ENCODE results near the gene KCTD17.
A peak's percentile ranks its signal among the peaks of the same experiment; 100 is the strongest.

The KCTD17 gene

DNA sequence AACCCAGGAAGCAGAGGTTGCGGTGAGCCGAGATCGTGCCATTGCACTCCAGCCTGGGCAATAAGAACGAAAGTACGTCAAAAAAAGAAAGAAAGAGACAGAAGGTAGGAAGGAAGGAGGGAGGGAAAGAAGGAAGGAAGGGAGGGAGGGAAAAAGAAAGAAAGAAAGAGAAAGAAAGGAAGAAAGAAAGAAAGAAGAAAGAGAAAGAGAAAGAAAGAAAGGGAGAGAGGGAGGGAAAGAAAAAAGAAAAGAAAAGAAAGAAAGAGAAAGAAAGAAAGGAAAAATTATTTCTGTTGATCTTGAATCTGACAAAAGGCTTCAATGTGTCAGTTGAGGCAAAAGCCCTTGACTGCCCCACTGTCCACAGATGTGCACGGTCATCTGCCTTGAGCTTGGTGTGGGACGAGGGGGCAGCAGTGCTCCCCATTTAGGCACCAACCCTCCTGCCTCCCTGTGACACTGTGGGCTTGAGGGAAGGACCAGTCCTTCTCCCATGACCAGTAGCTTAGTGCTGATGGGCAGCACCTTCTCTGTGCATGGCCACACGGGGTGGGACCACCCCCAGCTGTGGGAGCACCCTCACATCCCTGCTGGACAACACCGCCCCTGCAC, 24.4 kb downstream of the KCTD17 start:
- no peak overlapping the region for H3K27ac ChIP-seq
- no peak for TF ChIP-seq ZFX (IDR thresholded peaks at IDR 0.05; ENCODE audit: borderline replicate concordance)
- TF ChIP-seq, protein P1, sequence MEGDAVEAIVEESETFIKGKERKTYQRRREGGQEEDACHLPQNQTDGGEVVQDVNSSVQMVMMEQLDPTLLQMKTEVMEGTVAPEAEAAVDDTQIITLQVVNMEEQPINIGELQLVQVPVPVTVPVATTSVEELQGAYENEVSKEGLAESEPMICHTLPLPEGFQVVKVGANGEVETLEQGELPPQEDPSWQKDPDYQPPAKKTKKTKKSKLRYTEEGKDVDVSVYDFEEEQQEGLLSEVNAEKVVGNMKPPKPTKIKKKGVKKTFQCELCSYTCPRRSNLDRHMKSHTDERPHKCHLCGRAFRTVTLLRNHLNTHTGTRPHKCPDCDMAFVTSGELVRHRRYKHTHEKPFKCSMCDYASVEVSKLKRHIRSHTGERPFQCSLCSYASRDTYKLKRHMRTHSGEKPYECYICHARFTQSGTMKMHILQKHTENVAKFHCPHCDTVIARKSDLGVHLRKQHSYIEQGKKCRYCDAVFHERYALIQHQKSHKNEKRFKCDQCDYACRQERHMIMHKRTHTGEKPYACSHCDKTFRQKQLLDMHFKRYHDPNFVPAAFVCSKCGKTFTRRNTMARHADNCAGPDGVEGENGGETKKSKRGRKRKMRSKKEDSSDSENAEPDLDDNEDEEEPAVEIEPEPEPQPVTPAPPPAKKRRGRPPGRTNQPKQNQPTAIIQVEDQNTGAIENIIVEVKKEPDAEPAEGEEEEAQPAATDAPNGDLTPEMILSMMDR (IDR thresholded peaks at IDR 0.05) = no peak

DNA sequence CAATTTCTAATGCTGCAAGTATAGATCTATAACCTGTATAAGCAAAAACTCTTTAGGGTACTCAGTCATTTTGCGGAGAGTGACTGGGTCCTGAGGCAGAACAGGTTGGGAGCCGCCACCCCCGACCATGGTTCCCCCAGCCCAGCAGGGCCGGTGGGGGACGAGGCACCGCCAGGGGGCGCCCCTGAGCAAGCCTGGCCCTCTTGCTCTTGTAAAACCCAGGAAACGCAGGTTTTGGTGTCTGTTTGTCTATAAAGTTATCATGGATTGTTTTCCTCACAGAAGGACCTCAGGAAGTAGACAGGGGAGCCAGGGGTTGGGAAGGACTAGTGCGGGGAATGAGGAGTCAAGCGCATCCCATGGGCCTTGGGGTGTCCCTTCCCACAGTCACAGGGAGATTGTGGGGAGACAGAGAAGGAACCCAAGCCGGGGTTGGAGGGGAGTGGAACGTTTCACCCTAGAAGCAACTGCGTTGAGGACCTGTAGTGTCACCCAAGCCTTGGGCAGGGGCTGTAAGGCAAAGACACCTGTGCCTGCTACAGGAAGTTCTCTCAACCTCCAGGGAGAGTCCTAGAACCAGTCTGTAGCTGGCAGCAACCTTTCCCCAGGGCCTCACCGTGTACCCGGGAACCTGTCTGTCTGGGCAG, 26.4 kb downstream of the KCTD17 start:
- no peak for TF ChIP-seq ZFX (IDR thresholded peaks at IDR 0.05; ENCODE audit: borderline replicate concordance)
- TF ChIP-seq, protein P1 (IDR thresholded peaks at IDR 0.05) = peak; percentile 99

GRCh38 chr22:37079158-37079557, 27.6 kb downstream of the KCTD17 start:
- TF ChIP-seq ZFX (IDR thresholded peaks at IDR 0.05; ENCODE audit: borderline replicate concordance) = no peak
- TF ChIP-seq, protein P1 (IDR thresholded peaks at IDR 0.05) = no peak

More for the DNA sequence above, 26.4 kb downstream of the KCTD17 start:
- no peak overlapping the region for H3K27ac ChIP-seq

GRCh38 chr22:37079668-37080171, 28.2 kb downstream of the KCTD17 start:
- H3K27ac ChIP-seq = no peak overlapping the region
- TF ChIP-seq ZFX (IDR thresholded peaks at IDR 0.05; ENCODE audit: borderline replicate concordance) = no peak
- TF ChIP-seq, protein P1 (IDR thresholded peaks at IDR 0.05) = no peak

More at GRCh38 chr22:37079158-37079557, 27.6 kb downstream of the KCTD17 start:
- no peak overlapping the region for H3K27ac ChIP-seq

GRCh38 chr22:37080438-37080837, 28.9 kb downstream of the KCTD17 start:
- H3K27ac ChIP-seq = no peak overlapping the region
- TF ChIP-seq ZFX (IDR thresholded peaks at IDR 0.05; ENCODE audit: borderline replicate concordance) = no peak
- TF ChIP-seq, protein P1 (IDR thresholded peaks at IDR 0.05) = no peak

DNA sequence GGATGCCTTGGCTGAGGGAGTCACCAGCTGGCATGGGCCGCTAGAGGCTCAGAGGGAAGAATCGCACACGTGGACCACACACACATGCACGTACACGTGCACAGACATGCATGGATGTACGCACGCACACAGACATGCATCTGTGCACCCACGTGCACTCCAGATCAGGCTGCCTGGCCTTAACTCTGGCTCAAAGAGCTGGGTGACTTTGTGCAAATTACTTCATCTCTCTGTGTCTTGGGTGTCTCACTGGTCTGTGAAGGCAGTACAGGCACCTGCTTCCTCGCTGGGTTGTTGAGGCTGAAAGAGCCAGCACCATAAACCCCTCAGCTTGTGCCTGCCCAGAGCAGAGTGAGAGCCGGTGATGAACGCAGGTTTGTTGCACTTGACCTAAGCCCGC, 29.3 kb downstream of the KCTD17 start:
- TF ChIP-seq ZFX (IDR thresholded peaks at IDR 0.05; ENCODE audit: borderline replicate concordance) = no peak
- TF ChIP-seq, protein P1 (IDR thresholded peaks at IDR 0.05) = no peak
- H3K27ac ChIP-seq = no peak overlapping the region

DNA sequence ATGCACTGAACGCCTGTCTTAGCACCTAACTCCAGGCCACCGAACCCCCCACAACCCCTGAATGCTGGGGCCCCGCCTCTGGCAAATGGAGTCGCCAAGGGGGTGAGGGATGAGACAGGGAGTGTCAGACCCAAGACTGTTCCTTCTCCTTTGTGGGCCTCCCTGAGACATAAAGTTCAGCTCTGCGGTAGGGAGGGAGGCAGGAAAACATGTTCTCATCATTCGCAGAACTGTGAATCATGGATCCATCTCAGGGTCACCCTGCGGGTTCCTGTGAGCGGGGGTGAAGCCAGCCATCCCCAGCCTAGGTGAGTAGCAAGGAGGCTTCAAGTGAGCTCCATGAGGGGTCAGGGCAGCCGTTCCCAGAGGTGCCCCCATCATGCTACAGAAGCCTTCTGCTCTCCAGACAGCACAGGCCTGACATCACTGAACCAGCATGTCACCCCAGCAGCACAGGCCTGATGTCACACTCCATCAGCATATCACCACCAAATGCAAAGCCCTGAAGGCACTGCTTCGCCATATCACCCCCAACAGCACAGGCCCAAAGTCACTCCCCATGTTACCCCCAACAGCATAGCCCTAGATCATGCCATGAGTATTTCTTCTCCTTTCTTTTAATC, 30.8 kb downstream of the KCTD17 start:
- no peak overlapping the region for H3K27ac ChIP-seq
- TF ChIP-seq, protein P1 (IDR thresholded peaks at IDR 0.05) = no peak
- no peak for TF ChIP-seq ZFX (IDR thresholded peaks at IDR 0.05; ENCODE audit: borderline replicate concordance)

Data from 22Rv1 (cell line).